ENCODE results near the gene IFI6.
"Not testable (repeated sequence)": the region's sequence is repeated elsewhere in the genome, so short reads cannot be mapped to it uniquely, and the experiment has no call there.

Gene IFI6

GRCh38 chr1:27626031-27626935, 45.7 kb downstream of the IFI6 start:
- DNase-seq = no peak

- DNase-seq = no peak
Observed at GRCh38 chr1:27624467-27625178, 47.4 kb downstream of the IFI6 start.

- no peak for DNase-seq
Observed at GRCh38 chr1:27623327-27624212, 48.4 kb downstream of the IFI6 start.

- no peak for DNase-seq
Observed at GRCh38 chr1:27622828-27623227, 49.2 kb downstream of the IFI6 start.

- no peak for DNase-seq
Observed at GRCh38 chr1:27621051-27621920, 50.7 kb downstream of the IFI6 start.

GRCh38 chr1:27619782-27620438, 52.1 kb downstream of the IFI6 start:
- not testable (repeated sequence) for DNase-seq

- no peak for DNase-seq
Observed at GRCh38 chr1:27618341-27619082, 53.5 kb downstream of the IFI6 start.

- DNase-seq = no peak
Observed at GRCh38 chr1:27617420-27617819, 54.6 kb downstream of the IFI6 start.

GRCh38 chr1:27616441-27616840, 55.6 kb downstream of the IFI6 start:
- no peak for DNase-seq

All from SHP77 treated with DMSO at 0.1 percent for 48 hours (cell line).